GM12892 (cell line): ENCODE measurements around the gene CSN2.

Source experiments
- POLR2A ChIP-seq: IDR thresholded peaks from 2 replicates; pipeline ENCODE4 v1.6.1; 2011; ENCODE audit warnings: low read depth, low read length, control low read depth
- POLR2AphosphoS5 ChIP-seq: IDR thresholded peaks from 2 replicates; pipeline ENCODE4 v1.6.1; 2011; ENCODE audit warnings: low read depth, low read length, control low read depth
- TAF1 ChIP-seq: IDR thresholded peaks from 2 replicates; pipeline ENCODE4 v1.6.1; 2011; ENCODE audit warnings: low read depth, mild to moderate bottlenecking, control low read depth, low read length, borderline replicate concordance

DNA sequence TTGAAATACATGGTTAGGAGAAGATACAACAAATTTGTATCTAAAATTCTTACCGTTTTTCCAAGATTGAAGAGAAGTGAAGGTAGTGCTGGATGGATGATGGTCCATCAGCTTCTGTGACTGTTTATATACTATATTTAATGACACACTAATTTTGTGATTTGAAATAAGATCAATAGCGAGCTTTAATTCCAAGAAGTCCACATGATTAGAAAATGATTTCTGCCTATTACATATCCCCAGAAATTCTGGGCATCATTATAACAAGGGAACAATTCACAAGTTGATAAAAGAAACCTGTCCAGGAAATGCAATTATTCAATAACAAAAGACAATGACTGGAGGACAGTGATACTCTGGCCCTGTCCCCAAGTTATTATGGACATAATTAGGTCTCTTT lies at the start of gene CSN2:
- TF ChIP-seq POLR2AphosphoS5 (no peak), TAF1 (no peak), POLR2A (no peak)
